Measurements from ENCODE around the gene PPP1R14C.

GRCh38 chr6:150212778-150213177, 69.9 kb downstream of the PPP1R14C start:
- TF ChIP-seq POLR2AphosphoS5 (IDR thresholded peaks at IDR 0.05; ENCODE audit: borderline replicate concordance, low read depth, low read length) (no peak), EZH2 (IDR thresholded peaks at IDR 0.05) (no peak), FOXP2 (optimal IDR thresholded peaks at IDR 0.05; ENCODE audit: control extremely low read depth, extremely low read length, insufficient read depth) (no peak)

All from SK-N-MC (cell line).